Adipocyte (in vitro differentiated cells): ENCODE measurements around the gene KRT1.

Experiments
- DNase-seq: peaks from one replicate; pipeline ENCODE4 v3.0.0-alpha.2; 2015; ENCODE audit warnings: low read depth
- H3K27me3 ChIP-seq: replicated peaks from 2 replicates; pipeline ENCODE4 v1.7.0; 2013; ENCODE audit warnings: mild to moderate bottlenecking, low read length, moderate library complexity; ENCODE audit not compliant: control insufficient read depth, insufficient read depth
- H3K36me3 ChIP-seq: 2 replicates; pipeline ENCODE4 v1.7.0; 2013; ENCODE audit warnings: low read length, mild to moderate bottlenecking, moderate library complexity; ENCODE audit not compliant: control insufficient read depth, insufficient read depth, severe bottlenecking
- H3K4me1 ChIP-seq: 2 replicates; pipeline ENCODE4 v1.7.0; 2013; ENCODE audit warnings: mild to moderate bottlenecking, low read length, moderate library complexity; ENCODE audit not compliant: control insufficient read depth, insufficient read depth
- H3K4me3 ChIP-seq: 2 replicates; pipeline ENCODE4 v1.7.0; 2013; ENCODE audit warnings: mild to moderate bottlenecking, low read length, moderate library complexity
- H3K9ac ChIP-seq: 2 replicates; pipeline ENCODE4 v1.7.0; 2013; ENCODE audit warnings: mild to moderate bottlenecking, low read length, moderate library complexity
- H3K9me3 ChIP-seq: 2 replicates; pipeline ENCODE4 v1.7.0; 2013; ENCODE audit warnings: mild to moderate bottlenecking, low read length, moderate library complexity; ENCODE audit not compliant: control insufficient read depth

Gene KRT1

GRCh38 chr12:52689239-52689638 lies 9.0 kb upstream of the KRT1 start:
- no peak for DNase-seq
- Histone ChIP-seq H3K27me3 (peaks cover 79% of the 10 kb centered on the region), H3K4me1 (peaks cover 3% of the 10 kb centered on the region), H3K9me3 (no peaks in the 10 kb centered on the region), H3K36me3 (no peaks in the 10 kb centered on the region), H3K9ac (no peak overlapping the region), H3K4me3 (no peak overlapping the region)

- Histone ChIP-seq H3K4me1 (peaks cover 3% of the 10 kb centered on the region), H3K36me3 (no peaks in the 10 kb centered on the region), H3K9ac (no peak overlapping the region), H3K4me3 (no peak overlapping the region), H3K27me3 (peaks cover 86% of the 10 kb centered on the region), H3K9me3 (no peaks in the 10 kb centered on the region)
- no peak for DNase-seq
These were observed 8.3 kb upstream of the KRT1 start for GRCh38 chr12:52688481-52688880.

- no peaks in the 10 kb centered on the region for H3K36me3 ChIP-seq
- H3K9me3 ChIP-seq = no peaks in the 10 kb centered on the region
- peaks cover 84% of the 10 kb centered on the region for H3K27me3 ChIP-seq
- H3K9ac ChIP-seq = no peak overlapping the region
- DNase-seq = no peak
- no peaks in the 10 kb centered on the region for H3K4me1 ChIP-seq
- no peak overlapping the region for H3K4me3 ChIP-seq
These were observed 7.5 kb upstream of the KRT1 start for GRCh38 chr12:52687497-52688385.

- H3K36me3 ChIP-seq = no peaks in the 10 kb centered on the region
- H3K27me3 ChIP-seq = peaks cover 78% of the 10 kb centered on the region
- H3K4me1 ChIP-seq = peaks cover 8% of the 10 kb centered on the region
- no peak overlapping the region for H3K9ac ChIP-seq
- no peaks in the 10 kb centered on the region for H3K9me3 ChIP-seq
- DNase-seq = no peak
- no peak overlapping the region for H3K4me3 ChIP-seq
These were observed 6.7 kb upstream of the KRT1 start for GRCh38 chr12:52686756-52687487.

DNA sequence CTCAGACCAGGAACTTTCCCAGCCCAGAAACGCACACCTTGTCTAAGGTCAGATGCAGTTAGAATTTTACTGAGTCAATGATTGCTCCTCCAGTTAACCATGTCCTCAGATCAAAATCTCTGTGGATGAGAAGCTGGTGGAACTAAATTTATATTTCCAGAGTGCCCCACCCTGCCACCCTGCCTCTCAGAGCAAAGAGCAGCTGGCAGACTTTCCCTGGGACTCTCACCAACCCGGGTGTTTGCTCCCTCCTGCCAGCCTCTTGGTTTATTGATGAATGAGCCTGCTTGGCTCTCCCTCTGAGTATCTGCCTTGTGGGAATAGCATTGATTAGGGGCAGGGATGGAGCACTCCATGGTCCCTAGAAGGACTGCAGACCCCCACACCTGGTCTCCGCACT lies 5.9 kb upstream of the KRT1 start:
- Histone ChIP-seq H3K9ac (no peak overlapping the region), H3K9me3 (no peaks in the 10 kb centered on the region), H3K4me3 (no peak overlapping the region), H3K27me3 (peaks cover 79% of the 10 kb centered on the region), H3K4me1 (peaks cover 8% of the 10 kb centered on the region), H3K36me3 (no peaks in the 10 kb centered on the region)
- DNase-seq = no peak

GRCh38 chr12:52685406-52685890 lies 5.2 kb upstream of the KRT1 start:
- H3K4me1 ChIP-seq = peaks cover 8% of the 10 kb centered on the region
- no peak overlapping the region for H3K4me3 ChIP-seq
- H3K36me3 ChIP-seq = no peaks in the 10 kb centered on the region
- no peaks in the 10 kb centered on the region for H3K9me3 ChIP-seq
- no peak overlapping the region for H3K9ac ChIP-seq
- peaks cover 78% of the 10 kb centered on the region for H3K27me3 ChIP-seq
- DNase-seq = no peak

DNA sequence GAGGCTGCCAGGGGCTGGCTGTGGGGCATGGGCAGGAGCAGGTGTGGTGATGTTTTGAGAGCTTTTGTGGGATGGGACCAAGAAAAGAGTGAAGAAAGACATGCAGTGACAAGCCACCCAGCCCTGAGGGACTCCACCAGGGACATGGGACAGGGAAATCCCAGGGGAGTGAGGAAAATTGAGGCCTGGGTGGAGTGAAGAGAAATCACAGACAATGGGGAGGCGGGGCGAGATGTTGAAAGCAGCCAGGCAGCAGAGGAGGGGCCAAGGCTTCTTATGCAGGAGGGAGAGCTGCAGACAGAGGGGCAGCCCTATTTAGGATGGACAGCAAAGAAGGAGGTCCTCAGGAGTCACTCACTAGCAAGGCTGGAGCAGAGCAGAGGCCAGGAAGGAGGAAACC lies 4.2 kb upstream of the KRT1 start:
- Histone ChIP-seq H3K9ac (no peak overlapping the region), H3K4me3 (no peak overlapping the region), H3K9me3 (no peaks in the 10 kb centered on the region), H3K36me3 (no peaks in the 10 kb centered on the region), H3K4me1 (peaks cover 8% of the 10 kb centered on the region), H3K27me3 (peaks cover 77% of the 10 kb centered on the region)
- no peak for DNase-seq

DNA sequence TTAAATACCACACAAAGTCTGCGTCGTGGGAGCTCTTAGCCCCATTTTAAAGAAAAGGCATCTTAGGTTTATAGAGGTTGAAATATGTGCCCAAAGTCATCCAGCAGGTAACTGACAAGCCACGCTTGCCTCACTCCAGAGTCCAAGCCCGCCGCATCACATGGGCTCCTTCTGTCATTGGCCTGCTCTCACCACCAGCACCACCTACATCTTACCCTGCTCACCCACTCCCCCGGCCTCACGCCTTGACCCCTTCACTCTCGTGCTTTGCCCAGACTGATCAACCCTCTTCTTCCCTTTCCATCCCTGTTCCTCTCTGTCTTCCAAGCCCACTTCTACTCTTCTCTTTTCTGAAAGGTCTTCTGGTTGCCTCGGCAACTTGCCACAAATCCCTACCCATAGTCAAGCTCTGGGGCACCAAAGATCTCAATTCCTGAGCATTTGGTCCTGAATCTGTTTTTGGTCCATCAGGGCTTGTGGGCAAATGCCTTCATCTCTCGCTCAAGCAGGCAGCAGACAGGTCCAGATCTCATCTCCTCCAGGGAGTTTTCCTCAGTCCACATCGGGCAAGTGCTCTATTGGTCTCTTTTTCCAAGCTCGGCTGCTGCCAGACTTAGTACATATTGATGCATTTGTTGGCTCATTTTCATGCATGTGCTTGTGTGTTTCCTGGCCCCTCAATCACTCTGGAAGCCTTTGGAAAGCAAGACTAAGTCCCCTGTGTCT lies 3.5 kb upstream of the KRT1 start:
- H3K27me3 ChIP-seq = peaks cover 82% of the 10 kb centered on the region
- no peak overlapping the region for H3K9ac ChIP-seq
- no peak overlapping the region for H3K4me3 ChIP-seq
- no peaks in the 10 kb centered on the region for H3K36me3 ChIP-seq
- H3K9me3 ChIP-seq = no peaks in the 10 kb centered on the region
- DNase-seq = no peak
- H3K4me1 ChIP-seq = peaks cover 8% of the 10 kb centered on the region

GRCh38 chr12:52682938-52683574 lies 2.8 kb upstream of the KRT1 start:
- H3K27me3 ChIP-seq = peaks cover 82% of the 10 kb centered on the region

GRCh38 chr12:52682381-52682660 lies 2.1 kb upstream of the KRT1 start:
- H3K36me3 ChIP-seq = no peaks in the 10 kb centered on the region
- H3K27me3 ChIP-seq = peaks cover 82% of the 10 kb centered on the region
- H3K9ac ChIP-seq = no peak overlapping the region
- DNase-seq = no peak
- no peak overlapping the region for H3K4me3 ChIP-seq
- H3K9me3 ChIP-seq = no peaks in the 10 kb centered on the region
- H3K4me1 ChIP-seq = peaks cover 8% of the 10 kb centered on the region

More at GRCh38 chr12:52682938-52683574, 2.8 kb upstream of the KRT1 start:
- Histone ChIP-seq H3K9ac (no peak overlapping the region), H3K9me3 (no peaks in the 10 kb centered on the region), H3K4me3 (no peak overlapping the region), H3K4me1 (peaks cover 8% of the 10 kb centered on the region), H3K36me3 (no peaks in the 10 kb centered on the region)
- no peak for DNase-seq
